ENCODE data around the gene CYP4X1.
"Not testable (repeated sequence)": the region's sequence is repeated elsewhere in the genome, so short reads cannot be mapped to it uniquely, and the experiment has no call there.

Gene CYP4X1, protein sequence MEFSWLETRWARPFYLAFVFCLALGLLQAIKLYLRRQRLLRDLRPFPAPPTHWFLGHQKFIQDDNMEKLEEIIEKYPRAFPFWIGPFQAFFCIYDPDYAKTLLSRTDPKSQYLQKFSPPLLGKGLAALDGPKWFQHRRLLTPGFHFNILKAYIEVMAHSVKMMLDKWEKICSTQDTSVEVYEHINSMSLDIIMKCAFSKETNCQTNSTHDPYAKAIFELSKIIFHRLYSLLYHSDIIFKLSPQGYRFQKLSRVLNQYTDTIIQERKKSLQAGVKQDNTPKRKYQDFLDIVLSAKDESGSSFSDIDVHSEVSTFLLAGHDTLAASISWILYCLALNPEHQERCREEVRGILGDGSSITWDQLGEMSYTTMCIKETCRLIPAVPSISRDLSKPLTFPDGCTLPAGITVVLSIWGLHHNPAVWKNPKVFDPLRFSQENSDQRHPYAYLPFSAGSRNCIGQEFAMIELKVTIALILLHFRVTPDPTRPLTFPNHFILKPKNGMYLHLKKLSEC

DNA sequence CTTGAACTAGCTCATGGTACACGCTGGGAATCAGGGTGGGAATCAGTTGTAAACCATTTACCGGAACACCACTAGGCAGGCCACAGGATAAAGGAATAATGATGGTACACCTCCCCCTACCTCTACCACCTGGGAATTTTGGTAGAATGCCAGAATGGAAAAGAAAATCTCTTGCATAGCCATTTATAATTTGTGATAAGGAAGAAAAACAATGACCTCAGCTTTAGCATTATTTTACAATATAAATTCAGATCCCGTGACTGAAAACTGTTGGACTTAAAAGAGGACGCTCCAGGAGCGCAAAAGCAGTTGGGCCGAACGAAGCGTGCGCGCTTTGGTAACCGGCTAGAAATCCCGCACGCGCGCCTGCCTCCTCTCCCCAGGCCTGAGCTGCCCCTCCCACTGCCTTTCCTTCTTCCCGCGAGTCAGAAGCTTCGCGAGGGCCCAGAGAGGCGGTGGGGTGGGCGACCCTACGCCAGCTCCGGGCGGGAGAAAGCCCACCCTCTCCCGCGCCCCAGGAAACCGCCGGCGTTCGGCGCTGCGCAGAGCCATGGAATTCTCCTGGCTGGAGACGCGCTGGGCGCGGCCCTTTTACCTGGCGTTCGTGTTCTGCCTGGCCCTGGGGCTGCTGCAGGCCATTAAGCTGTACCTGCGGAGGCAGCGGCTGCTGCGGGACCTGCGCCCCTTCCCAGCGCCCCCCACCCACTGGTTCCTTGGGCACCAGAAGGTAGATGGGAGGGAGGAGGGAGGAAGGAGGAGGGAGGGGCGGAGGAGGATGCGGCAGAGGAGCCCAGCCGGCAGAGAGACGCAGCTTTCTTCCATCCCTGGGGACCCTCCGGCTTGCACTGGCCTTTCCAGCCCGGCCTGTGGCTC is at the start of gene CYP4X1:
CYP4X1 (plus strand) TSS at position 402 of the 873 bp plus-strand sequence; CDS start at position 551, 149 bp downstream.
- DNase-seq (ENCODE audit: low spot score) = no peak

DNA sequence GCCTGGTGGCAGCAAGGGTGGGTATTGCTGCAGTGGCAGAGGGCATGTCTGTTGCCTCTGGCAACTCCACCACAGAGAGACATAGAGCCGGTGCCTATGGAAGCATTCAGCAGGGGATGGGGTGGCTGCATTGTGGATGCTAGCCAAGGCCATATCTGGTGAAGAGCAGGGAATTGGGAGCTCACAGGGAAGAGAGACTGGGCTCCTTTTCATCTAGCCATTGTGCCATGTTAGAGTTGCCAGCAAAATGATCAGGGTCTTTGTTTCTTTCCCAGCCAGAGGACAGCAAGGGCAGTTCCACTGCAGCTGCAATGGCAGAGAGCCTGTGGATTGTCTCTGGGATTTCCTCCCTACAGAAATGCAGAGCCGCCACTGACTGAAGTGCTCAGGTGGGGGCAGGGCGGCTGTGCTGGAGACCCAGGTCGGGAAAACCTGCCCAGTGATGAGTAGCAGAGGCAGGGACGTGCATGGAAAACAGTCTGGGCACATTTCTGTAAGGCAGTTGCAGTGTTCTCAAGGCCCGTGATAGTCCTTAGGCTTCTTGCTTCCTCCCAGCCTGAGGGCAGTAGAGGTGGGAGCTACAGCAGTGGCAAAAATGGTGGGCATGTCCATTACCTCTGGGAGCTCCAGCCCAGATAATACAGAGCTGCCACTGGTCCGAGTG is 40.2 kb upstream of the CYP4X1 start:
- DNase-seq (ENCODE audit: low spot score) = no peak

DNA sequence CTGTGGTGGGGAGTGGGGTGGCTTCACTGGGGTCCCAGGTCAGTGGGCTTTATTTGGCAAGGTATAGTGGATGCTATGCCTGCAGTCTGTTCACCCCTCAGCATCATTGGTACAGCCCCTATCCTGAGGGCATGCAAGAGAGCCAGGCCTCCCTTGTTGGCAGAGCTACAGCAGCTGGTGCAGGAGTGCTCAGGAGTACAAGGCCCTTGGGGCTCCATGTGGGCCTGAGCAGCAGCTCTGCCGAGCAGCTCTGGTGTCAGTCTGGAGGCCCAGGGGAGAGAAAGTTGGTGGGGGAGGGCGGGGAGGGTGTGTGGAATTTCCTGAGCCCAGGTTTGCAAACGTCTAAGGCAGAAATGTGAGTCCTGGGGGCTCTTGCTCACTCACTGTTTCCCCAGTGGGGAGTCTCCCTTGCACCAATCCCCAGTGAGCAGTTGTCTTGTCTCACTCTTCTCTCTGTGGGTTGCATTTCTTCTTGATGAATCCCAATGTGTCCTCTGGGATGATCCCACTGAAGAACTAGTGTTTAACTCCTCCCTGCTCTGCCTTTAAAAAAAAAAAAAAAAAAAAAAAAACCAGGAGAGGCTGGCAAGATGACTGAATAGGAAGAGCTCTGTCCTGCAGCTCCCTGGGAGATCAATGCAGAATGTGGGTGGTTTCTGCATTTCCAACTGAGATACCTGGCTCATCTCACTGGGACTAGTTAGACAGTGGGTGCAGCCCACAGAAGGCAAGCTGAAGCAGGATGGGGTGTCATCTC is 39.5 kb upstream of the CYP4X1 start:
- no peak for DNase-seq (ENCODE audit: low spot score)

DNA sequence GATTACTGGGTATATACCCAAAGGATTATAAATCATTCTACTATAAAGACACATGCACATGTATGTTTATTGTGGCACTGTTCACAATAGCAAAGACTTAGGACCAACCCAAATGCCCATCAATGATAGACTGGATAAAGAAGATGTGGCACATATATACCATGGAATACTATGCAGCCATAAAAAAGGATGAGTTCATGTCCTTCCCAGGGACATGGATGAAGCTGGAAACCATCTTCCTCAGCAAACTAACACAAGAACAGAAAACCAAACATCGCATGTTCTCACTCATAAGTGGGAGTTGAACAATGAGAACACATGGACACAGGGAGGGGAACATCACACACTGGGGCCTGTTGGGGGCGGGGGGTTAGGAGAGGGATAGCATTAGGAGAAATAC is 32.9 kb upstream of the CYP4X1 start:
- not testable (repeated sequence) for DNase-seq (ENCODE audit: low spot score)

DNA sequence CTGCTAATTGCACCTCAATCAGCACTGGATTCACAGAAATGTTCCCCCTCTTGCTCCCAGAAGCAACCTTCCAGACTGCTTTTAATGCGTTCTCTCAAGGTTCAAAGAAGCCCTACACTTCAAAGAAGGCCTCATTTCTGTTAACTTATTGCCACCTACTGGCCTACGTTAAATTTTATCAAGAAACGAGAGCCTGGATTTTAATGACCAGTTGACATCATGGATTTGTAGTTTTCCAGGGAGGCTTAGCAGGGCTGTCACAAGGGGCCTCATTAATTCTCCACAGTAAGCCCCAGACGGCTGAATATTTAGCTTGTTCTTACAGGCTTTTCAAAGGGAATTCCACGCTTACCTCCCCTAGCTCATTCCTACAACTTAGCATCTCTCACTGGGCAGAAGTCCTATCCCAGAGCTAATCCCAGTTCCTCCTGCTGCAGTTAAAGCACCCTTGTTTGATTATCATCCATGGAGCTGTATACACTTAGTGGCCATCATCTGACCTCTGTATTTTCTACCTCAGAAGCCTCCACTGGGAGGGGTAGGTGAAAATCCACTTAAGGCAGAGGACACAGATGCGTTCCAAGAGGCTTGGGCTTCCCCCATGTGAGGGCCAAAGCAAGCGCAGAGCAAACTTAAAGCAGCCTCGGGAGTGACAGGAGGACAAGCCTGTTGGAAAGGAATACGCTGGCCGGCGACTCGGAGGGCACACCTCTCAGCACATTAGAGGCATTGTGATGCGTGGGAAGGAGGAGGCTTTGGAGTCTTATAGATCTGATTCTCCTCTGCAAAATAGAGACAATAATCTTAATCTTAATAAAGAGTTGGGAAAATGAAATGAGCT is 32.2 kb upstream of the CYP4X1 start:
- no peak for DNase-seq (ENCODE audit: low spot score)

DNA sequence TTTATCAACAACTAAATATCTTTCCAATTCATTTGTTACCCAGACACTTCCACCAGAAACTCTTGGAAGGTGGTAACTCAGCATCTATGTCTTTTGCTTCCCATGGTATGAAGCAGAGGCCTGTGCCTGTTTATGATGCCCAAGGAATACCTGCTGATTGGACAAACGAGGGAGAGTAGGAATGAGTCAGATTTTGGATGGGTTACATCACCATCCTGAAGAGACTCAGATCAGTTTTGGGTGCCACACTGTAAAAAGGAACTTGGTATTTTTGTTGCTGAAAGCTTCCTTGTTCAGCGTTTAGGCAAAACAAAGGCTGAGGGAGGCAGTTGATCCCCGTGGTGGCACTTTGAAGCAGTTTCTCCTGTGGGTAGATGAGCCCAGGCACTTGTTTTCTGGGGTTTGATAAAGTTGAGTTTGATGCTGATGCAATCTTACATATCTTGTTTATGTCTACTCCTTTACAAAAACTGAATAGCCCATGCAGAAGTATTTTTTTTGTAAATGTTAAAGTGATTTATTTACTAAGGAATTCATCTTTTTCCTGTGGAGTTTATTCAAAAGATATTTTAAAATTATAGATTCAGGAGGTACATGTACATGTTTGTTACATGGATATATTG is 26.7 kb upstream of the CYP4X1 start:
- DNase-seq (ENCODE audit: low spot score) = no peak

DNA sequence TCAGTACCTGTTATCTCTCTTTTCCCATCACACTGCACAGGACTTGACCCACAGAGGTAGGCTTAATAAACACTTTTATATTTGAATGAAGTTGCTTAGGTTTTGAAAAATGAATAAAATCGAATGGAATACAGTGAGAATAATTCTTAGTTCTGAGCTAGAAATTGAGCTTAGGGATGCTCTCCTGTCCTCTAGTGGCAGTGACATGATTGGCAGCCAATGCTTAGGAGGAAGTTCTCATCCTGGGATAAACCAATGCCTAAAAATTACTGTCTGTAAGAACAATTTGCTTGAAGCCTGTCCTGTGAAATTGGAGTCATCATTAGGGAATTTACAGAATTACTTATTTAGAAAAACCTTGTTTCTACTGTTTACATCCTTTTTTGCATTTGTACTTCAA is 21.3 kb upstream of the CYP4X1 start:
- DNase-seq (ENCODE audit: low spot score) = no peak

DNA sequence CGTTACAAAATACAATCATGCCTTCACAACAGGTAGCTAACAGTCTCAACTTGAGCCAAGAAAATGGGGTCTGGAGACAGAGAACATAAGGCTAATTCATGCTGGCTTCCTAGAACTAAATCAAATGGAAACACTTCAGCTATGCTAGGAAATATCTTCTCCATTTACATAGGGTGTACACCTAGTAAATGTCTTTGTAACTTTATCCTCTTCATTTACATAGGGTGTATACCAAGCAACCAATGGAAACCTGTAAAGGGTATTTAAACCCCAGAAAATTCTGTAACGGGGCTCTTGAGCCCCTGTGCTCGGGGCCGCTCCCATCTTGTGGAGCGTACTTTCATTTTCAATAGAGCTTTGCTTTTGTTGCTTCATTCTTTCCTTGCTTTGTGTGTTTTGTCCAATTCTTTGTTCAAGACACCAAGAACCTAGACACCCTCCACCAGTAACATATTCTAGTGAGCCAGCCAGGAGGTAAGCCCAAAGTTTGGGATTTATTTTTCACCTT is 19.5 kb upstream of the CYP4X1 start:
- DNase-seq (ENCODE audit: low spot score) = no peak

DNA sequence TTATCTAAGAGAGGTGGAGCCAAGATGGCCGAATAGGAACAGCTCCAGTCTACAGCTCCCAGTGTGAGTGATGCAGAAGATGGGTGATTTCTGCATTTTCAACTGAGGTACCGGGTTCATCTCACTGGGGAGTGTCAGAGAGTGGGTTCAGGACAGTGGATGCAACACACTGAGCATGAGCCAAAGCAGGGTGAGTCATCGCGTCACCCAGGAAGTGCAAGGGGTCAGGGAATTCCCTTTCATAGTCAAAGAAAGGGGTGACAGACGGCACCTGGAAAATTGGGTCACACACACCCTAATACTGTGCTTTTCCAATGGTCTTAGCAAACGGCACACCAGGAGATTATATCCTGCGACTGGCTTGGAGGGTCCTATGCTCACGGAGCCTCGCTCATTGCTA is 17.0 kb upstream of the CYP4X1 start:
- not testable (repeated sequence) for DNase-seq (ENCODE audit: low spot score)

DNA sequence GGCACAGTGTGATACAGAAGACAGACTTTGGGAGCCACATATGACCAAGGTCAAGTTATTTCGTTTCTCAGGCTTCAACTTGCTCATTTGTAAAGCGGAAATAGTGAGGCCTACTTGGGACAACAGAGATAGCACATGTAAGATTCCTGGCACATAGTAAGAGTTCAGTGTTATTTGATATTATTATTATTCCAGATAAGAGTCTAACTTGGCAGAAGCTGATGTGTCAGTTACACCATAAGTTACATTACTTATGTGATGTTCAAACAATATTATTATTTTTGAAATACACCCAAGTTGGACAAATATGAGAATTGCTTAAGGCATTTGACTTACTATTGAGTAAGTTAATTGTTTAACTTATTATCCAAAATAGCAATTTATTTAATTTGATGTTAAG is 10.2 kb upstream of the CYP4X1 start:
- no peak for DNase-seq (ENCODE audit: low spot score)

DNA sequence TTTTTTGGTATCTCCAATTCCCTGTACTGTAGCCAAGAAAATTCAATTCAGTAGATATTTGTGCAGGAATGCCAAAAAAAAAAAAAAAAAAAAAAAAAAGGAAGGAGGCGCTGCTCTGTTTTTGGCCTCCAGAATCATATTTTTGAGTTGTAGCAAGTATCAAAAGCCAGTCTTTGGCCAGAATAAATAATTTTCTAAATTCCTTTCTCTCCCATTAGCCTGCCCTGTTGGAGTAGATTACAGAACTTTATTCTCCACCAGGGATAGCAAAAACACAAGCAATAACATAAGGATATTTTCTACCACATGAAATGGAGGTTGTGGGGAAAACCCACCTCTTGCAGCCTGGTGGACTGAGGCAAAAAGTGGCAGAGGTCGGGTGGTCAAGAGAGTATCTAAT is 2.4 kb upstream of the CYP4X1 start:
- DNase-seq (ENCODE audit: low spot score) = no peak

DNA sequence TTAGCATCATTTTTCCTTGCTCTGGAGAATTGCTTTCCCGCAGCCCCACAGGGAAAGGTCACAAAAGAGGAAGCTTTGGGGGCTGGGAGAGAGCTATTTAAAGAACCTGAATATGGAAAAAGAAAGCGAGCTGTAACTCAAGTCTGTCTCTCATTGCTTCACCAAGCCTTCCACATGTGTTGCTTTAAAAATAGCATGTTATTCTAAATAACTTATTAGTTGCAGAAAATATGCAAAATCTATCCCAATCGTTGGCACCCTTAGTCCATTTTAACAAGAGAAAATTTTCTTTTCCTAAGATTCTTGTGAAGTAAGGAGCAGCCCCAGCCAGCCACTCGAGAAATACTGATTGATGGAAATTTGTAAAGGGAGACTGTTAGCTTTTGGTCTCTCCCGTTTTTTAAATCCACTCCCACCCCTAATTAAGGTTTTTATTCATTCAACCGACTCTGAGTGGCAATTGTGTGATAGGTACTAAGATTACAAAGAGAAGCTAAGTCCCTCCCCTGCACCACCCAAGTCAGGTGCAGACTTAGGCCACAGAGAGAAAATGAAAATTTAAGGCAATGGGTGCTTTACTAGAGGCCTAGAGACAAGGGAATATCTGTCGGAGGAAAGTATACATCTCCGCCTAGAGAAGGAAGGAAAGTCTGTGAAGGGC is 802 bp downstream of the CYP4X1 start:
- DNase-seq (ENCODE audit: low spot score) = no peak

DNA sequence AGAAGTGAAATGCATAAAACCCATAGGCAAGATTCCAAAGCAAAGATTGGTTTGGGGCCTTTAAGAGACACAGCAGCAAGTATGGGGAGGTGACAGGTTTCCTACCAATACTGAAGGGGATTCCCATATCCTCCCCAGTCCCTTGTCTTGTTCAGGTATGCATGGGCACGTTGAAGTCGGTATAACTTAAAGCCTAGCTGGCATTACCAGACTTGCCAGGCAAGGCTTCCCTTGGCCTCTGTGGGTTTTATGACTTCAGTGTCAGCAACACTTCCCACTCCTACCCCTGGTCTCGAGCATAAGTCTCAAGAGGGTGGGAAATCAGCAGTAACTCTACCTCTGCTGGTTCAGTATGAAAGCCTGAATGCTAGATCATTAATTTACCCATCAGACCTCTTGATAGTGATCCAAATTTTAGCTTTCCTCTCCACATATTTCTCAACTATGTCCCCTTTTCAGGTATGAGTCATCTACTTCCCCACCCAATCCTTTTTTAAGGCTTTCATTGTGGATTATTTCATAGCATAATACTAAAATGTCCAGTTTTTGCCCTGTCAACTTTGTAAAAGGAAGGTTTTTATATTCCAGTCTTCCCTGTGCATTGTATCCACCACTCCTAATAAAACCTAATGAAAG is 6.8 kb downstream of the CYP4X1 start:
- DNase-seq (ENCODE audit: low spot score) = no peak

DNA sequence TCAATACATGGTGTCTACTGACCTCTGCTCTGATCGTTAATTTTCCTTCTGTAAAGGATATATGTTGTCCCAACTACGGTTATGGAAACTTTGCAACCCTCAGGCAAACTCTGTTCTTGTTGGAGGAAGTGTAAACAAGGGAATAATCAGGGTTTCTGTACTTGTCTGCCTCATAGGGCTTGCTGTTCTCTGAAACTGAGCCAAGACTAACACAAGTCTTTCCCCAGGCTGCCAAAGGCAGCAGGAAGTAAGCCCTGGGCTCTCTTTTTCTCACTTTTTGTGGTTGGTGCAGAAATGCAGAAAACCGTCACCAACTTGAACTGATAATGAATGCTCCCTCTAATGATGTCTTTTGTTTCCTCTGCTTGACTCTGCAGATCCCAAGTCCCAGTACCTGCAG is 7.6 kb downstream of the CYP4X1 start:
- DNase-seq (ENCODE audit: low spot score) = no peak

DNA sequence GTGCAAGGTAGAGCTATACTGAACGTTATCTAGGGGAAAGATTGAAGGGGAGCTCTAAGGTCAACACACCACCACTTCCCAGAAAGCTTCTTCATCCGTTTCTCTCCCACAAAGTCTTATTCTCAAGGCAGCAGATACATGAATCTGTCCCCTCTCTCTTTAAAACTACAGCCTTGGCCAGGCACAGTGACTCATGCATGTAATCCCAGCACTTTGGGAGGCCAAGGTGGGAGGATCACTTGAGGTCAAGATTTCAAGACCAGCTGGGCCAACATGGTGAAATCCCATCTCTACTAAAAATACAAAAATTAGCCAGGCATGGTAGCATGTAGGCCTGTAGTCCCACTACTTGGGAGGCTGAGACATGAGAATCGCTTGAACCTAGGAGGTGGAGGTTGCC is 8.1 kb downstream of the CYP4X1 start:
- DNase-seq (ENCODE audit: low spot score) = no peak

DNA sequence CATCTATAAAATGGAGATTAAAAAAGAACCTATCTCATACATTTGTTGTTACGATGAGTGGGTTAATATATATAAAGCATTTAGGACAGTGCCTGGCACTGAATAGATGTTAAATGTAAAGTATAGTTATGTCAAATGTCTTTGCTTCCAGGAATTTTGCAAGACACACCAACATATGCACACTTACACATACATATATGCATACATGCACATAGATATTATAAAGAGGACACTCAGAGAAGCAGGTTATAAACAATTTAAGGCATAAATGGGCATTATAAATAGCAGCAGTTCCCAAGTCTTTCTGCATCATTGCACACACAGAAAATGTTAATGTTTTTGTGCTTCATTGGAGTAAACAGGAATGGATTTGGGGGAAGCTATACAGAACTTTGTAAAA is 13.3 kb downstream of the CYP4X1 start:
- no peak for DNase-seq (ENCODE audit: low spot score)

DNA sequence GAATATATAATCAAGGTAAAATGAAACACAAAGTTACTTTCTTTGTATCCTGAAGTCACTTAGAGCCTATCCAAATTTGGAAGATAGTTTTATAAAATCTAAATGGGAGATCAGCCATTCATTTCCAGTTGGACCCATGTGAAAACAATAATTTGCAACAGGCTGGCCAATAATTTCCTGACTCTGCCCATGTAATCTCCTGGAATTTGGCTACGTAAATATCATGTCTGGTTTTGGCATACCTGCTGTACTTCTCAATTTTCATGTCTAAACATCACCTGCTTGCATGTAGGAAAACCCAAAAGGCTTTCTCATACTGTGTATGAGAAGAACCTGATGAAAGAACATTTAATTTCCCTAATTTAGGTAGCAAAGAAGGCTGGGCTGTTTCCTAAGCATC is 35.9 kb downstream of the CYP4X1 start:
- DNase-seq (ENCODE audit: low spot score) = no peak

DNA sequence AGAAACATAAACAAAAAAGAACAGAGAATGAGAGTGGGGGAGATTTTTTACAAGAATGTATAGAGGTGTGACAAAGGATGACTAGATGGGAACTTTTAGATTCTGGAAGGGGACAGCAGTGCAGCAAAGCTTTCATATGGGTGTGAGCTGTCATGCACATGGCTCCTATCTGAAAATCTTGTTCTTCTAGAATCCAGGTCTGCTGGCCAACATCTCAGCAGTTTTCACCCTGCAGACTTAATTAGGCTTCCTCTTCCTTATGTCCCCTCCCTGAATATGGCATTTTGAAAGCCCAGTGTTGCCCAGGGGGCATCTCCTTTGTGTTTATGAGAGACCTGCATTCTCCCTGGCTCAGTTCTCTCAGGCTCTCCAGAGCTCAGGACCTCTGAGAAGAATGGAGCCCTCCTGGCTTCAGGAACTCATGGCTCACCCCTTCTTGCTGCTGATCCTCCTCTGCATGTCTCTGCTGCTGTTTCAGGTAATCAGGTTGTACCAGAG is 43.7 kb downstream of the CYP4X1 start, which contains the start of gene CYP4Z1:
CYP4Z1 (plus strand) TSS at position 135 of the 498 bp plus-strand sequence; CDS start at position 395, 260 bp downstream.
- DNase-seq (ENCODE audit: low spot score) = no peak

DNA sequence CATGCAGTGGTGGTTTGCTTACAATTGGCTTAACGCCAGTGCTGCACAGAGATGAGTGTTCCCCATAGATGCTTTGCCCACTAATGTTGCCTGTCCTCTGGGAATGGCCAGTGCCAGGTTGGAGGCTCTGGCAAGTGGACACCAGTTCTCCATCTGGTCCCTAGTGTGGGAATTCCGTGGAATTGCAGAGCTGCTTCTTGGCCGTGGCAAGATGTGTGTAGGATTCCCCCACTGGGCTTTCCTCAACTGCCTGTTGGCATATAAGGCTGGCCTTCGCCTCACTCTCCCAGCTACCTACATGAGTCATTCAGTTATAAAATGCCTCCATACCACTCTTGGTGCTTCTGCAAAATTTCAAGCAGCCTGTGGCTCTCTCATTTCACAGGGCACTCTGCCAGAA is 45.6 kb downstream of the CYP4X1 start:
- not testable (repeated sequence) for DNase-seq (ENCODE audit: low spot score)
